Raji (cell line): Measurements from ENCODE around the gene SH3BP4.

Experiments used
- POLR2A ChIP-seq: IDR thresholded peaks from 2 replicates; pipeline ENCODE4 v1.6.1; 2011; ENCODE audit warnings: low read depth, low read length, control low read depth; ENCODE audit not compliant: insufficient read depth

The SH3BP4 gene

GRCh38 chr2:235051436-235052260 lies 99.8 kb downstream of the SH3BP4 start:
- no peak for TF ChIP-seq POLR2A

GRCh38 chr2:235052514-235053354 lies 100.9 kb downstream of the SH3BP4 start:
- no peak for TF ChIP-seq POLR2A

- TF ChIP-seq POLR2A, result no peak
These were observed 101.8 kb downstream of the SH3BP4 start for GRCh38 chr2:235053651-235054050.

GRCh38 chr2:235054475-235054874 lies 102.7 kb downstream of the SH3BP4 start:
- TF ChIP-seq POLR2A, result no peak

- TF ChIP-seq POLR2A, result no peak
These were observed 103.1 kb downstream of the SH3BP4 start for GRCh38 chr2:235054919-235055318.

- no peak for TF ChIP-seq POLR2A
These were observed 104.2 kb downstream of the SH3BP4 start for GRCh38 chr2:235055891-235056516.

- TF ChIP-seq POLR2A, result no peak
These were observed 105.0 kb downstream of the SH3BP4 start for GRCh38 chr2:235056768-235057167.

GRCh38 chr2:235059161-235059560 lies 107.3 kb downstream of the SH3BP4 start:
- no peak for TF ChIP-seq POLR2A

- no peak for TF ChIP-seq POLR2A
These were observed 109.8 kb downstream of the SH3BP4 start for GRCh38 chr2:235061656-235062055.

GRCh38 chr2:235063471-235063961 lies 111.7 kb downstream of the SH3BP4 start:
- no peak for TF ChIP-seq POLR2A

GRCh38 chr2:235064976-235065375 lies 113.2 kb downstream of the SH3BP4 start:
- no peak for TF ChIP-seq POLR2A

GRCh38 chr2:235066490-235066889 lies 114.7 kb downstream of the SH3BP4 start:
- no peak for TF ChIP-seq POLR2A

- no peak for TF ChIP-seq POLR2A
These were observed 115.1 kb downstream of the SH3BP4 start for GRCh38 chr2:235066895-235067294.

- TF ChIP-seq POLR2A, result no peak
These were observed 116.9 kb downstream of the SH3BP4 start for GRCh38 chr2:235068701-235069100.

- TF ChIP-seq POLR2A, result no peak
These were observed 118.4 kb downstream of the SH3BP4 start for GRCh38 chr2:235070063-235070706.
